IMR-90 (cell line): Measurements from ENCODE around the gene USP28. TPM values are rescaled to one million over a fixed set of nuclear protein-coding genes. Genes with fewer than 3 reads are reported as not detected.

Experiments
- ATAC-seq: fragments of 200-7000 bp; cut with Tn5 transposase; 2 replicates; pipeline ENCODE4 v1.9.1; 2020; ENCODE audit warnings: low read depth, mild to moderate bottlenecking, moderate library complexity
- BruUV-seq: library from RNA; stranded (reverse); fragments of 400-500 nt; replicated peaks from 2 replicates; lab custom pipeline; 2021; lab: Mats Ljungman, UMichigan
- CTCF ChIA-PET: fragments of 300-600 bp; formaldehyde crosslinking; extraction: SDS; loops from one replicate; lab custom pipeline; 2021; ENCODE audit warnings: antibody characterized with exemption; lab: Yijun Ruan, JAX
- POLR2A ChIA-PET: fragments of 300-600 bp; sonication (Branson Sonifier 250); formaldehyde crosslinking; loops from one replicate; lab custom pipeline; 2022; ENCODE audit warnings: antibody characterized with exemption; ENCODE audit not compliant: unreplicated experiment; lab: Charles Lee
- DNase-seq: peaks from one replicate; pipeline ENCODE4 v3.0.0; 2013
- H2AFZ ChIP-seq: replicated peaks from 2 replicates; pipeline ENCODE3; 2013; ENCODE audit warnings: low read length, mild to moderate bottlenecking; ENCODE audit not compliant: poor library complexity
- H2AK5ac ChIP-seq: 2 replicates; pipeline ENCODE4 v1.6.1; 2013; ENCODE audit warnings: low read depth, low read length, inconsistent platforms
- H2AK9ac ChIP-seq: replicated peaks from 2 replicates; pipeline ENCODE3; 2013; ENCODE audit warnings: mild to moderate bottlenecking, low read depth, low read length, moderate library complexity; ENCODE audit not compliant: poor library complexity
- H2BK120ac ChIP-seq: 2 replicates; pipeline ENCODE4 v1.6.1; 2013; ENCODE audit warnings: low read depth, low read length, inconsistent platforms
- H2BK15ac ChIP-seq: 3 replicates; pipeline ENCODE4 v1.6.1; 2013; ENCODE audit warnings: low read depth, low read length, inconsistent platforms
- H2BK20ac ChIP-seq: 2 replicates; pipeline ENCODE4 v1.6.1; 2013; ENCODE audit warnings: low read depth, mild to moderate bottlenecking, inconsistent platforms, low read length, moderate library complexity
- H2BK5ac ChIP-seq: 2 replicates; pipeline ENCODE4 v1.6.1; 2013; ENCODE audit warnings: mild to moderate bottlenecking, low read depth, low read length, inconsistent platforms; ENCODE audit not compliant: poor library complexity, severe bottlenecking
- H3K14ac ChIP-seq: replicated peaks from 2 replicates; pipeline ENCODE4 v1.6.1; 2013; ENCODE audit warnings: low read depth, low read length, inconsistent platforms
- H3K18ac ChIP-seq: 2 replicates; pipeline ENCODE4 v1.6.1; 2013; ENCODE audit warnings: low read depth, low read length, control low read depth
- H3K23ac ChIP-seq: 2 replicates; pipeline ENCODE4 v1.6.1; 2013; ENCODE audit warnings: low read depth, low read length, inconsistent platforms
- H3K27ac ChIP-seq: 2 replicates; pipeline ENCODE4 v1.5.1; 2013; ENCODE audit warnings: mild to moderate bottlenecking, control low read depth, low read length; ENCODE audit not compliant: insufficient read depth
- H3K27me3 ChIP-seq: 2 replicates; pipeline ENCODE4 v1.6.1; 2013; ENCODE audit warnings: low read length; ENCODE audit not compliant: control insufficient read depth, insufficient read depth
- H3K36me3 ChIP-seq: 2 replicates; pipeline ENCODE4 v1.6.1; 2013; ENCODE audit warnings: low read length, mixed read lengths; ENCODE audit not compliant: control insufficient read depth, insufficient read depth
- H3K4ac ChIP-seq: 2 replicates; pipeline ENCODE4 v1.6.1; 2013; ENCODE audit warnings: low read depth, low read length, inconsistent platforms
- H3K4me1 ChIP-seq: 2 replicates; pipeline ENCODE4 v1.6.1; 2013; ENCODE audit warnings: low read length, mixed read lengths; ENCODE audit not compliant: control insufficient read depth, insufficient read depth
- H3K4me2 ChIP-seq: 2 replicates; pipeline ENCODE4 v1.6.1; 2013; ENCODE audit warnings: low read depth, mild to moderate bottlenecking, control low read depth, low read length, moderate library complexity
- H3K4me3 ChIP-seq: 2 replicates; pipeline ENCODE4 v1.5.1; 2013; ENCODE audit warnings: low read depth, mild to moderate bottlenecking, control low read depth, low read length, moderate library complexity; ENCODE audit not compliant: insufficient read depth
- H3K56ac ChIP-seq: 2 replicates; pipeline ENCODE4 v1.6.1; 2013; ENCODE audit warnings: low read length, inconsistent platforms; ENCODE audit not compliant: insufficient read depth; ENCODE audit errors: extremely low read depth
- H3K79me1 ChIP-seq, 2 experiments: 2 replicates each; pipeline ENCODE4 v1.6.1; 2013; ENCODE audit warnings: low read length in 2 of 2, inconsistent platforms in 1 of 2, low read depth in 1 of 2
- H3K9ac ChIP-seq: 2 replicates; pipeline ENCODE4 v1.6.1; 2013; ENCODE audit warnings: low read depth, low read length, control low read depth
- H3K9me1 ChIP-seq: 2 replicates; pipeline ENCODE4 v1.6.1; 2013; ENCODE audit warnings: low read length, inconsistent platforms; ENCODE audit not compliant: insufficient read depth
- H3K9me3 ChIP-seq: 2 replicates; pipeline ENCODE4 v1.6.1; 2013; ENCODE audit warnings: low read length; ENCODE audit not compliant: control insufficient read depth, insufficient read depth
- H4K20me1 ChIP-seq: 2 replicates; pipeline ENCODE4 v1.6.1; 2013; ENCODE audit warnings: low read length, inconsistent platforms; ENCODE audit not compliant: insufficient read depth
- H4K5ac ChIP-seq: 2 replicates; pipeline ENCODE4 v1.6.1; 2013; ENCODE audit warnings: mild to moderate bottlenecking, low read depth, low read length, control low read depth
- H4K8ac ChIP-seq, 2 experiments: 2 replicates each; pipeline ENCODE4 v1.6.1; 2013; ENCODE audit warnings: low read depth in 2 of 2, low read length in 2 of 2, control low read depth in 1 of 2, inconsistent platforms in 1 of 2
- H4K91ac ChIP-seq: 2 replicates; pipeline ENCODE4 v1.6.1; 2013; ENCODE audit warnings: low read depth, low read length, inconsistent platforms; ENCODE audit not compliant: insufficient read depth
- BHLHE40 ChIP-seq: fragments of 150-350 bp; IDR thresholded peaks from 2 replicates; pipeline ENCODE4 v1.6.1; 2016; ENCODE audit warnings: mild to moderate bottlenecking, low read depth, low read length
- CEBPB ChIP-seq: IDR thresholded peaks from 2 replicates; pipeline ENCODE4 v1.6.1; 2012; ENCODE audit warnings: low read depth, low read length, improper control_type of control experiment
- CHD1 ChIP-seq: IDR thresholded peaks from 2 replicates; pipeline ENCODE4 v1.6.1; 2012; ENCODE audit warnings: low read depth, low read length, improper control_type of control experiment
- FOS ChIP-seq: fragments of 150-350 bp; IDR thresholded peaks from 2 replicates; pipeline ENCODE4 v1.6.1; 2016; ENCODE audit warnings: low read depth, low read length
- MAFK ChIP-seq: IDR thresholded peaks from 2 replicates; pipeline ENCODE4 v1.6.1; 2012; ENCODE audit warnings: low read depth, low read length, improper control_type of control experiment
- MAZ ChIP-seq: IDR thresholded peaks from 2 replicates; pipeline ENCODE4 v1.6.1; 2012; ENCODE audit warnings: low read depth, mild to moderate bottlenecking, low read length, improper control_type of control experiment, moderate library complexity, borderline replicate concordance
- MXI1 ChIP-seq: IDR thresholded peaks from 2 replicates; pipeline ENCODE4 v1.6.1; 2012; ENCODE audit warnings: low read depth, mild to moderate bottlenecking, low read length, moderate library complexity, borderline replicate concordance
- NFE2L2 ChIP-seq: fragments of 150-350 bp; IDR thresholded peaks from 2 replicates; pipeline ENCODE4 v1.6.1; 2016; ENCODE audit warnings: low read depth, mild to moderate bottlenecking, low read length
- POLR2A ChIP-seq: IDR thresholded peaks from 2 replicates; pipeline ENCODE4 v1.6.1; 2012; ENCODE audit warnings: mild to moderate bottlenecking, low read depth, low read length
- RAD21 ChIP-seq: IDR thresholded peaks from 2 replicates; pipeline ENCODE4 v1.6.1; 2012; ENCODE audit warnings: low read length, improper control_type of control experiment
- RCOR1 ChIP-seq: IDR thresholded peaks from 2 replicates; pipeline ENCODE4 v1.6.1; 2012; ENCODE audit warnings: mild to moderate bottlenecking, low read length, improper control_type of control experiment; ENCODE audit not compliant: insufficient replicate concordance
- RFX5 ChIP-seq: IDR thresholded peaks from 2 replicates; pipeline ENCODE4 v1.8.0; 2012; ENCODE audit warnings: low read depth, mild to moderate bottlenecking, low read length, moderate library complexity
- SMC3 ChIP-seq: fragments of 150-350 bp; IDR thresholded peaks from 2 replicates; pipeline ENCODE4 v1.6.1; 2016; ENCODE audit warnings: low read depth, mild to moderate bottlenecking, antibody characterized with exemption, low read length, moderate library complexity
- USF2 ChIP-seq: fragments of 150-350 bp; IDR thresholded peaks from 2 replicates; pipeline ENCODE4 v1.6.1; 2017; ENCODE audit warnings: mild to moderate bottlenecking, antibody characterized with exemption, low read length, low read depth
- WGBS, 2 experiments: methylation state at CpG; one replicate each; pipeline versions ENCODE4 v1.1.5 to v1.1.7; 2013; ENCODE audit warnings: missing lambda C conversion rate in 2 of 2; ENCODE audit not compliant: insufficient read length in 1 of 2; ENCODE audit errors: extremely low coverage in 2 of 2; 5-methylcytosine and 5-hydroxymethylcytosine counted together
- dilution Hi-C: fragments of 300-500 bp; cut with HindIII; formaldehyde crosslinking; loops from one replicate; pipeline ENCODE4 v1.14.3; 2018; ENCODE audit warnings: low sequenced_read_pairs; ENCODE audit not compliant: unreplicated experiment
- in situ Hi-C: fragments of 300-500 bp; cut with MboI; formaldehyde crosslinking; loops from 3 replicates; pipeline ENCODE4 v1.14.3; 2019; ENCODE audit warnings: low sequenced_read_pairs, inconsistent platforms, mixed read lengths
- intact Hi-C: fragments of 100-400 bp; cut with micrococcal nuclease; formaldehyde crosslinking; loops from 2 replicates; pipeline ENCODE4 v1.10.0; 2022
- polyA plus RNA-seq, 3 experiments: library from polyadenylated mRNA; depleted of rRNA; stranded (reverse); fragments of >200 nt; gene quantifications; 2 replicates each; pipeline ENCODE4 v1.2.3, GENCODE V29; 2012; ENCODE audit warnings: low replicate concordance in 1 of 3
- total RNA-seq: library from RNA; depleted of rRNA; stranded (reverse); fragments of >200 nt; gene quantifications from 2 replicates; pipeline ENCODE4 v1.2.3, GENCODE V29; 2012
- TF ChIP-seq, protein P1 (sequence below): conservative IDR thresholded peaks from 2 replicates; pipeline ENCODE4 v1.5.1; 2012; ENCODE audit warnings: mild to moderate bottlenecking, low read depth, low read length, improper control_type of control experiment
- TF ChIP-seq, protein P2 (sequence below): fragments of 150-350 bp; IDR thresholded peaks from 2 replicates; pipeline ENCODE4 v1.6.1; 2016; ENCODE audit warnings: low read depth, mild to moderate bottlenecking, low read length, moderate library complexity, borderline replicate concordance

Gene USP28
- total and polyA plus RNA-seq, 2 of the 4 experiments (the other 2 are of a cell fraction) = 17.0 to 36.0 TPM

- DNase-seq (peak; percentile 1), ATAC-seq (no peak)
- POLR2A ChIA-PET = no interaction called here
Measured at GRCh38 chr11:113871336-113871735, 4.0 kb downstream of the USP28 start.

More at GRCh38 chr11:113871336-113871735, 4.0 kb downstream of the USP28 start:
- H3K79me1 ChIP-seq = peaks cover 4 to 16% of the 10 kb centered on the region in 2 experiments; a peak in 3 of 4 replicates
- no peak overlapping the region for H2AK5ac ChIP-seq
- H3K9me1 ChIP-seq = no peaks in the 10 kb centered on the region
- H3K4me2 ChIP-seq = no peak overlapping the region
- dilution Hi-C loops = no loop called here
- no peak overlapping the region for H3K27ac ChIP-seq
- no peak overlapping the region for H3K23ac ChIP-seq
- in situ Hi-C loops = no loop called here
- H3K9me3 ChIP-seq = no peaks in the 10 kb centered on the region
- no peak overlapping the region for H3K56ac ChIP-seq
- H3K36me3 ChIP-seq = peaks cover 4% of the 10 kb centered on the region
- no TSS peak for BruUV-seq
- H4K5ac ChIP-seq = no peak overlapping the region
- H2BK20ac ChIP-seq = no peak overlapping the region
- H3K27me3 ChIP-seq = no peaks in the 10 kb centered on the region
- H3K14ac ChIP-seq = no peak overlapping the region
- no peak overlapping the region for H4K91ac ChIP-seq
- intact Hi-C loops = loop anchor here (10.0 kb wide), 2 partner anchors 293 to 1567 kb away; no protein-coding TSS in a partner anchor
- no peak for TF ChIP-seq FOS
- no peak for TF ChIP-seq MAFK
- TF ChIP-seq RCOR1 = no peak
- TF ChIP-seq, protein P1, sequence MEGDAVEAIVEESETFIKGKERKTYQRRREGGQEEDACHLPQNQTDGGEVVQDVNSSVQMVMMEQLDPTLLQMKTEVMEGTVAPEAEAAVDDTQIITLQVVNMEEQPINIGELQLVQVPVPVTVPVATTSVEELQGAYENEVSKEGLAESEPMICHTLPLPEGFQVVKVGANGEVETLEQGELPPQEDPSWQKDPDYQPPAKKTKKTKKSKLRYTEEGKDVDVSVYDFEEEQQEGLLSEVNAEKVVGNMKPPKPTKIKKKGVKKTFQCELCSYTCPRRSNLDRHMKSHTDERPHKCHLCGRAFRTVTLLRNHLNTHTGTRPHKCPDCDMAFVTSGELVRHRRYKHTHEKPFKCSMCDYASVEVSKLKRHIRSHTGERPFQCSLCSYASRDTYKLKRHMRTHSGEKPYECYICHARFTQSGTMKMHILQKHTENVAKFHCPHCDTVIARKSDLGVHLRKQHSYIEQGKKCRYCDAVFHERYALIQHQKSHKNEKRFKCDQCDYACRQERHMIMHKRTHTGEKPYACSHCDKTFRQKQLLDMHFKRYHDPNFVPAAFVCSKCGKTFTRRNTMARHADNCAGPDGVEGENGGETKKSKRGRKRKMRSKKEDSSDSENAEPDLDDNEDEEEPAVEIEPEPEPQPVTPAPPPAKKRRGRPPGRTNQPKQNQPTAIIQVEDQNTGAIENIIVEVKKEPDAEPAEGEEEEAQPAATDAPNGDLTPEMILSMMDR = no peak
- no peak for TF ChIP-seq USF2
- no peak for TF ChIP-seq MXI1
- no peak for TF ChIP-seq CEBPB
- TF ChIP-seq RAD21 = no peak
- TF ChIP-seq, protein P2, sequence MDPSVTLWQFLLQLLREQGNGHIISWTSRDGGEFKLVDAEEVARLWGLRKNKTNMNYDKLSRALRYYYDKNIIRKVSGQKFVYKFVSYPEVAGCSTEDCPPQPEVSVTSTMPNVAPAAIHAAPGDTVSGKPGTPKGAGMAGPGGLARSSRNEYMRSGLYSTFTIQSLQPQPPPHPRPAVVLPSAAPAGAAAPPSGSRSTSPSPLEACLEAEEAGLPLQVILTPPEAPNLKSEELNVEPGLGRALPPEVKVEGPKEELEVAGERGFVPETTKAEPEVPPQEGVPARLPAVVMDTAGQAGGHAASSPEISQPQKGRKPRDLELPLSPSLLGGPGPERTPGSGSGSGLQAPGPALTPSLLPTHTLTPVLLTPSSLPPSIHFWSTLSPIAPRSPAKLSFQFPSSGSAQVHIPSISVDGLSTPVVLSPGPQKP = no peak
- no peak for TF ChIP-seq NFE2L2
- no peak for TF ChIP-seq BHLHE40
- no peak for TF ChIP-seq SMC3
- no peak for TF ChIP-seq CHD1
- TF ChIP-seq MAZ = no peak
- TF ChIP-seq POLR2A = no peak
- no peak for TF ChIP-seq RFX5
- no peak overlapping the region for H2AFZ ChIP-seq
- no peak overlapping the region for H3K18ac ChIP-seq
- no peak overlapping the region for H3K4ac ChIP-seq
- H4K8ac ChIP-seq = no peak overlapping the region
- H3K4me3 ChIP-seq = no peak overlapping the region
- H3K9ac ChIP-seq = no peak overlapping the region
- WGBS, 2 experiments = 100% methylated on average over 1 of the region's 3 CpGs; no CpG with 5 or more reads in 1 of the 2 experiments
- H2BK120ac ChIP-seq = no peak overlapping the region
- CTCF ChIA-PET = no interaction called here
- no peaks in the 10 kb centered on the region for H4K20me1 ChIP-seq
- H3K4me1 ChIP-seq = peaks cover 4% of the 10 kb centered on the region; the same call in 1 of the 2 replicates
- no peak overlapping the region for H2AK9ac ChIP-seq
- H2BK5ac ChIP-seq = no peak overlapping the region
- H2BK15ac ChIP-seq = no peak overlapping the region
